NCI-H2227 (cell line): ENCODE results near the gene SH2B2.
"Not testable (repeated sequence)": the region's sequence is repeated elsewhere in the genome, so short reads cannot be mapped to it uniquely, and the experiment has no call there.

ENCODE experiments used
- DNase-seq: peaks from one replicate; lab custom pipeline; 2025; ENCODE audit not compliant: unreplicated experiment; lab: John Stamatoyannopoulos, UW

Gene SH2B2

GRCh38 chr7:102284891-102285539 is 1.7 kb upstream of the SH2B2 start:
- no peak for DNase-seq

GRCh38 chr7:102285540-102286236 is 980 bp upstream of the SH2B2 start:
- no peak for DNase-seq

- peak; percentile 72 for DNase-seq
Observed at GRCh38 chr7:102287111-102287980, 678 bp downstream of the SH2B2 start.

GRCh38 chr7:102287981-102288278 is 1.3 kb downstream of the SH2B2 start:
- DNase-seq, result peak; percentile 57

- DNase-seq, result peak; percentile 39
Observed at GRCh38 chr7:102288285-102288930, 1.7 kb downstream of the SH2B2 start.

GRCh38 chr7:102289057-102289456 is 2.4 kb downstream of the SH2B2 start:
- DNase-seq, result no peak

GRCh38 chr7:102291056-102291915 is 4.6 kb downstream of the SH2B2 start:
- no peak for DNase-seq

- DNase-seq, result no peak
Observed at GRCh38 chr7:102291916-102292267, 5.2 kb downstream of the SH2B2 start.

- DNase-seq, result peak; percentile 44
Observed at GRCh38 chr7:102292813-102293798, 6.4 kb downstream of the SH2B2 start.

GRCh38 chr7:102294589-102294988 is 7.9 kb downstream of the SH2B2 start:
- no peak for DNase-seq

GRCh38 chr7:102295346-102296178 is 8.9 kb downstream of the SH2B2 start:
- DNase-seq, result peak; percentile 39

- DNase-seq, result no peak
Observed at GRCh38 chr7:102296179-102296438, 9.4 kb downstream of the SH2B2 start.

- DNase-seq, result no peak
Observed at GRCh38 chr7:102296514-102296913, 9.8 kb downstream of the SH2B2 start.

GRCh38 chr7:102297487-102298218 is 11.0 kb downstream of the SH2B2 start:
- DNase-seq, result no peak

GRCh38 chr7:102300643-102301221 is 14.1 kb downstream of the SH2B2 start:
- DNase-seq, result no peak

GRCh38 chr7:102301367-102301766 is 14.7 kb downstream of the SH2B2 start:
- DNase-seq, result not testable (repeated sequence)

- no peak for DNase-seq
Observed at GRCh38 chr7:102302025-102302424, 15.4 kb downstream of the SH2B2 start.
